IPS-15b (cell line): ENCODE measurements around the gene OCA2.
"Not testable (repeated sequence)": the region's sequence is repeated elsewhere in the genome, so short reads cannot be mapped to it uniquely, and the experiment has no call there.

Experiments used
- H3K27me3 ChIP-seq: one replicate; pipeline ENCODE4 v1.6.1; 2013; ENCODE audit warnings: low read length; ENCODE audit not compliant: control insufficient read depth, insufficient read depth
- H3K36me3 ChIP-seq: one replicate; pipeline ENCODE4 v1.6.1; 2013; ENCODE audit warnings: low read length; ENCODE audit not compliant: control insufficient read depth, insufficient read depth
- H3K4me1 ChIP-seq: one replicate; pipeline ENCODE4 v1.6.1; 2013; ENCODE audit warnings: mild to moderate bottlenecking, low read length; ENCODE audit not compliant: control insufficient read depth, insufficient read depth
- H3K4me3 ChIP-seq: one replicate; pipeline ENCODE4 v1.5.1; 2013; ENCODE audit warnings: low read depth, low read length
- H3K9ac ChIP-seq: one replicate; pipeline ENCODE4 v1.6.1; 2013; ENCODE audit warnings: low read depth, mild to moderate bottlenecking, low read length
- H3K9me3 ChIP-seq: one replicate; pipeline ENCODE4 v1.6.1; 2013; ENCODE audit warnings: mild to moderate bottlenecking, low read length; ENCODE audit not compliant: control insufficient read depth, insufficient read depth

OCA2 gene

GRCh38 chr15:27853624-27854455 lies 245.3 kb downstream of the OCA2 start:
- Histone ChIP-seq H3K4me1 (no peaks in the 10 kb centered on the region), H3K9ac (no peak overlapping the region), H3K9me3 (no peaks in the 10 kb centered on the region), H3K4me3 (no peak overlapping the region), H3K36me3 (no peaks in the 10 kb centered on the region), H3K27me3 (no peaks in the 10 kb centered on the region)

DNA sequence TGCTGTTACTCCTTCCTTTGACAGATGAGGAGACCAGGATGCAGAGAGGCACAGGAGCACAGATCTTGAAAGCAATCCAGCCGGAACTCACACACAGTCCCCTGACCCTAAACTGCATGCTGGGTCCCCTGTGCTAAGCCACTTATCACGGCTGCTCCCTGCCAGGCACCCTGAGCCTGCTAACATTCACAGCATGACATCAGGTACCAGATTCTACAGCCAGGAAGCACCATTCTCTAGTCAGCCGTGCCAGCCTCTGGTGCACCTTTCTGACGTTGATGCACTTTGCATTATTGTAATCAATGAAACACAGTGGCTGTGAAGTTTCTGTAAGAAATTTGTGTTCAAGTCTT lies 247.3 kb downstream of the OCA2 start:
- Histone ChIP-seq H3K9me3 (no peaks in the 10 kb centered on the region), H3K4me3 (no peak overlapping the region), H3K4me1 (no peaks in the 10 kb centered on the region), H3K27me3 (no peaks in the 10 kb centered on the region), H3K36me3 (no peaks in the 10 kb centered on the region), H3K9ac (no peak overlapping the region)

- Histone ChIP-seq H3K4me3 (no peak overlapping the region), H3K27me3 (no peaks in the 10 kb centered on the region), H3K9me3 (no peaks in the 10 kb centered on the region), H3K36me3 (no peaks in the 10 kb centered on the region), H3K9ac (no peak overlapping the region), H3K4me1 (no peaks in the 10 kb centered on the region)
Observed at GRCh38 chr15:27850981-27851857, 247.9 kb downstream of the OCA2 start.

DNA sequence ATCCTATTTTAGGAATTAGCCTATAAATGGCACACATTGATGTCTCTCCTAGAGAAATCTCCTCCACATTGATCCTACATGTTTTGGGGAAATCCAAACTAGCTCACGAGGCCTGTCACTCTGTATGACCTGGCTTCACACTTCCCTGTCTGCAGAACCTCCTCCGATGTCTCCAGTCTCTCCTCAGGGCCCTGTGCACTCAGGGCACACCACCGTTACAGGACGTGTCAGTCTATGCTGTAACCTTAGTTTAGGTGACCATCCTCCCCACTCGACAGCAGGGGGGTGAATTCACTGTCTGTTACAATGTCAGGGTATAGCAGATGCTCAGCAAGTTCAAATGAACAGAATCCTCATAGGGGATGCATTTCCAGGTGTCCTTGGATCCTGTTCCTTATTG lies 249.1 kb downstream of the OCA2 start:
- no peaks in the 10 kb centered on the region for H3K36me3 ChIP-seq
- no peak overlapping the region for H3K9ac ChIP-seq
- H3K9me3 ChIP-seq, result no peaks in the 10 kb centered on the region
- no peaks in the 10 kb centered on the region for H3K27me3 ChIP-seq
- H3K4me1 ChIP-seq, result no peaks in the 10 kb centered on the region
- H3K4me3 ChIP-seq, result no peak overlapping the region

GRCh38 chr15:27848936-27849335 lies 250.2 kb downstream of the OCA2 start:
- H3K27me3 ChIP-seq, H3K9me3 ChIP-seq, H3K4me3 ChIP-seq, H3K36me3 ChIP-seq, H3K4me1 ChIP-seq, H3K9ac ChIP-seq: not testable (repeated sequence)

DNA sequence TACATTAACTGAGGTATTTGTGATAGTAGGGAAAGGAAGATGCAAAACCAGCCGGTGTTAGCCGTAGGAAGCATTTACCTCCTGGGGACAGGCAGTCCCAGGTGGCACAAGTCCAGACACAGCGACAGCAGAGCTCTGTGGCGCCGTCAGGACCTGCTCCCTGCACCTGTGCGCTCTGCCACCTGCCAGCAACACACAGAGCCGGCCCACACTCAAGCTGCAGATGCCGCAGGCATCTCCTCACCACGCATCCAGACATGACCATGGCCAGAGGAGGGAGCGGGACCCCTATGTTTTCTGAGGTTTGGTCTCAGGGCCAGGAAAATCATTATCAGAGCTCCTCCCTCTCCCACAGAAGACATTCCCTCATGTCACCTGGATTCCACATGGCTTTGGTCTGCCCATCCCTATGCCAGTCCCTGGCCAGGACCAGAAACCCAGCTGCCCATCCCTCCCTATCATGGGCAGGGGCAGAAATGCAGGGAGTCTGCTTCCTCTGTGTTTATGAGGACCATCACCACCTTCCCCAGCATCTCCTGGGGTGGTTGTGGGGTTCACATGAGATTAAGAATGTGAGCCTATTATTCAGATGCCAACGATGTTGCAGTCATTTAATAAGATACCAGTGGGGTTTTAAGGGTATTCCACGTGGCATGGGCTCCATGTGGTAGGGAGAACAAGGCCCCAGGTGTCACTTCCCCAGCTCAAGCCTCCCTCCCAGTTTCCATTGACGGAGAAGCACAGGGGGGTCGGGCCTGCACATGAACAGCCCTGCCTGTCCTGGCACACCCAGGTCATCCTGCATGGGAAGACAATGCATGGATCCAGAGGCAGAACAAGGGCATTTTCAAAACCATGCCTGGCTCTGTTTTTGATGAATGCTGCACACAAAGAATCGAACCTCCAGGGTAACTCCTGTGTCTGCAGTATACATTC lies 251.1 kb downstream of the OCA2 start:
- H3K27me3 ChIP-seq, result no peaks in the 10 kb centered on the region
- H3K9ac ChIP-seq, result no peak overlapping the region
- no peaks in the 10 kb centered on the region for H3K9me3 ChIP-seq
- H3K4me3 ChIP-seq, result no peak overlapping the region
- no peaks in the 10 kb centered on the region for H3K4me1 ChIP-seq
- no peaks in the 10 kb centered on the region for H3K36me3 ChIP-seq

DNA sequence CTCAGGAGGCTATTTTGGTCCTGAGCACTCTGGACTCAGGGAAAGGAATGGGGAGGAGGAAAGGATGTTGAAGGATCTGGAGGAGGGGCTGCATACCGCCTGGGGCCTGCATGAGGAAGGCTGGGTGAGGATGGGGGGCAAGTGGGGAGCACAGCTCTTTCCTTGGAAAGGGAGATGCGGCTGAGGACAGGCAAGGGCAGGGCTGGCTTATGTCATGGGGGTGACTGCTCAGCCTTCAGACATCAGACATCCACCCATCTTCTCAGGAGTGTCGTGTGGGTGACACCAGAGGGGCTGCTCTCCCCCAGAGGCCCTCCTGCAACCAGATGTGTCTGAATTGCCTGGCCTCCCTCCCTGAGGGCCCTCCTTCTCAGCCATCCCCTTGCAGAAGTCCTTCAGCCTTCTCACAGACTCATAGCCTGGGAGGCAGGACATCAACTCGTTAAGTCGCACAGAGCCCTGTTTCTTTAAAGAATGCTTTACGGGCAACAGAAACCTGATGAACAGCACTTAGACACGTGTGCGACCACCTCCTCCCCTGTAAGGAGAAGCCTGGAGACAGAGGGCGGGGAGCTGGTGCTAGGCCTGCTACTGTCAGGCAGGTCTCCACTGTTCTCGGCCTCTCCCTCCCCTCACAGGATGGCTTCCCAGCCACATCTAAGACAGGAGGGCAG lies 252.3 kb downstream of the OCA2 start:
- H3K9me3 ChIP-seq, result no peaks in the 10 kb centered on the region
- no peaks in the 10 kb centered on the region for H3K27me3 ChIP-seq
- no peaks in the 10 kb centered on the region for H3K4me1 ChIP-seq
- H3K36me3 ChIP-seq, result no peaks in the 10 kb centered on the region
- H3K9ac ChIP-seq, result no peak overlapping the region
- H3K4me3 ChIP-seq, result no peak overlapping the region

DNA sequence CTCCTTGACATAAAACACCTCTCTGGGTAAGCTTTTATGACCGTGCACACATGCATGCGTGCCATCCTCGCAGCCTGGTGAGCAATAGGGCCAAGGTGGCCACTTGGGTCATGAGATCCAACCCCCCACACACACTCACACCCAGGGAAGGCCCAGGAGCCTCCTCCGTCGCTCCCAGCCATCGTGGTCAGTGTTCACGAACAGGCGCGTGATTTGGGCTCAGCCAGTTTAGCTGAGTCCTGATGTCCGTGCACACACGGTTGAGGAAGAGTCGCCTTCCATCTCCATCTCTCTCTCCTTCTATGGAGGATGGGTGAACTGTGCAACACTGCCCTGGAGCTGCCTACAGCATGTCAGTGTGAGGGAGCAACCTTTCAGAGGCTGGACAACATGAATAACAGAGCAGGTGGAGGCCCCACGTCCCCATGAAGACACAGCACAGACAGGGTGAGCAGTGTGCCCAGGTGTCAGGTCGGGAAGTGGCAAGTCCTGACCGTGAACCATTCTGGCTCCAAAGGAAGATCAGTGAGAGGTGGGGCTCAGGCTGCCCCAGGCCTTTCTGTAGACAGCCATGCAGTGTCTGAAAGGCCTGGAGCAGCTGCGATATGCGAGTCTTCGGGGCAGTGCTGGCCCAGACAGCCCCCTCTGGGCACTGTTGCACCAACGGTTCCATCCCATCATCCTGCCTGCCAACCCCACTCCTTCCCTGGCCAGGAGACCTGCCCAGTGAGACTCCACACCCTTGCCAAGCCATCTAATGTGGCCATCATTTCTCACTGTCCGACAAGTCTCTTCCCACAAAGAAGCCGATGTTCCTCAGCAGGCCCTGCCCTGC lies 253.4 kb downstream of the OCA2 start:
- Histone ChIP-seq H3K9ac (no peak overlapping the region), H3K27me3 (no peaks in the 10 kb centered on the region), H3K4me3 (no peak overlapping the region)

DNA sequence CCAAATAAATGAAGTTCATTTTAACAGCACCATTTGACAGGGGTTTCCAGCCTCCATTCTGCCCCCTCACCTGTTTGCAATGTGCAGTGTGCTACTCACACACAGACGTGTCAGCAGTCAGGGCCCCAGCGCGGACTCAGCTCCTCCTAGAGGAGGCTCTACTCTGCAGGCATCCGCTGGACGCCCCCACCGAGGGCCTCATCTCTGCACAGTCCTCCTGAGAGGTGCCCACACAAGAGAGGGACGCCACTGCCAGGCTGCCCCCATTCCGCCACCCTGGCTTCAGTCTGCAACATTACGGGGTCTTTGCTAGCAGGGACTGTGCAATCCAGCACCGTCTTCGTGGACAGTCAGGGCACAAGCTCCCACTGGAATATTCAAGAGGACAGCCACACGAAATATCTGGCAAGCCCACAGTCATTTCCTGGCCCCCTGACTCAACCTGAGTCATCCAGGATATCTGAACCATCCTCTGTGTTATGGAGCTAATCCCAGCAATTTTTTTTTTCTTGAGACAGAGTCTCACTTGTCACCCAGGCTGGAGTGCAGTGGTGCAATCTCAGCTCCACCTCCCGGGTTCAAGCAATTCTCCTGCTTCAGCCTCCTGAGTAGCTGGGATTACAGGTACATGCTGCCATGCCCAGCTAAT lies 255.0 kb downstream of the OCA2 start:
- Histone ChIP-seq H3K36me3 (no peaks in the 10 kb centered on the region), H3K4me3 (no peak overlapping the region), H3K4me1 (no peaks in the 10 kb centered on the region), H3K9me3 (no peaks in the 10 kb centered on the region), H3K9ac (no peak overlapping the region), H3K27me3 (no peaks in the 10 kb centered on the region)

More for the DNA sequence above, 253.4 kb downstream of the OCA2 start:
- Histone ChIP-seq H3K4me1 (no peaks in the 10 kb centered on the region), H3K9me3 (no peaks in the 10 kb centered on the region), H3K36me3 (no peaks in the 10 kb centered on the region)

GRCh38 chr15:27843146-27843545 lies 256.0 kb downstream of the OCA2 start:
- no peak overlapping the region for H3K9ac ChIP-seq
- H3K36me3 ChIP-seq, result no peaks in the 10 kb centered on the region
- H3K9me3 ChIP-seq, result no peaks in the 10 kb centered on the region
- no peaks in the 10 kb centered on the region for H3K27me3 ChIP-seq
- no peak overlapping the region for H3K4me3 ChIP-seq
- H3K4me1 ChIP-seq, result no peaks in the 10 kb centered on the region
